Right renal cortex interstitium (tissue), 3 donors: ENCODE results near the gene PA2G4. TPM values are rescaled to one million over a fixed set of nuclear protein-coding genes. Genes with fewer than 3 reads are reported as not detected.
"Not testable (repeated sequence)": the region's sequence is repeated elsewhere in the genome, so short reads cannot be mapped to it uniquely, and the experiment has no call there.

Source experiments
- DNase-seq, 3 donors: peaks; one replicate each; pipeline ENCODE4 v3.0.0-alpha.2; 2013; ENCODE audit warnings: low read depth in 3 of 3, low spot score in 2 of 3
- polyA plus RNA-seq, 3 donors: library from polyadenylated mRNA; unstranded; fragments of 120-200 nt; gene quantifications; one replicate each; pipeline ENCODE4 v1.2.1, GENCODE V29; 2013; ENCODE audit not compliant: insufficient read length in 3 of 3

Gene PA2G4
- polyA plus RNA-seq, 3 donors = 171 to 177 (median 175) TPM

DNA sequence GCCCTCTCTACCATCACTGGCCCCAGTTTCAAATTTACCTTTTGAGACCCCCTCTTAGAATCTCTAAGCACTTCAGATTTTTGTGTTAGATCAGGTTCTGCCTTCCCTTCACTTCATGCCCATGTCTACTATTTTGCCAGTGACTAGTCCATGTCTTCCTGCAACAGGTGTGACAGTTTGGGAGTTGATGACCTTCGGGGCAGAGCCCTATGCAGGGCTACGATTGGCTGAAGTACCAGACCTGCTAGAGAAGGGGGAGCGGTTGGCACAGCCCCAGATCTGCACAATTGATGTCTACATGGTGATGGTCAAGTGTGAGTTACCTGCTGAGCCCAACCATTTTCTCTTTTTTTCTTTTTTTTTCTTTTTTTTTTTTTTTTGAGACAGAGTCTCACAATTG lies 5.8 kb upstream of the PA2G4 start:
- DNase-seq = no peak

DNA sequence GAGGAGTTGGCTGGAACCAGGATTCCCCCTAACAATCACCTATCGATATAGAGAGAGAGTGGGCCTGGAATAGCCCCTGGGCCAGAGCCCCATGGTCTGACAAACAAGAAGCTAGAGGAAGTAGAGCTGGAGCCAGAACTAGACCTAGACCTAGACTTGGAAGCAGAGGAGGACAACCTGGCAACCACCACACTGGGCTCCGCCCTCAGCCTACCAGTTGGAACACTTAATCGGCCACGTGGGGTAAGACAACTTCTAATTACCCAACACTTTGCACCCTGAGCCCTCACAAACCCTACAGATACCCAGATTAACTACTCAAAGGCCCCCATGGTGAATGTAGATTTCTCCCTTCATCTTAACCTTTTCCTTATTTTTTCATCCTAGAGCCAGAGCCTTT lies 4.6 kb upstream of the PA2G4 start:
- no peak for DNase-seq

DNA sequence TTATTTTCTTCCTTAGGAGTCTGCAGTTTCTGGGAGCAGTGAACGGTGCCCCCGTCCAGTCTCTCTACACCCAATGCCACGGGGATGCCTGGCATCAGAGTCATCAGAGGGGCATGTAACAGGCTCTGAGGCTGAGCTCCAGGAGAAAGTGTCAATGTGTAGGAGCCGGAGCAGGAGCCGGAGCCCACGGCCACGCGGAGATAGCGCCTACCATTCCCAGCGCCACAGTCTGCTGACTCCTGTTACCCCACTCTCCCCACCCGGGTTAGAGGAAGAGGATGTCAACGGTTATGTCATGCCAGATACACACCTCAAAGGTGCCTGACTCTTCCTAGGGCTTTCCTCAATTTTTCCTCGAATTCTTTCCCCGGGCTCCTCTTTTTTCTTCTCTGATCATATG lies 3.3 kb upstream of the PA2G4 start:
- DNase-seq = no peak

DNA sequence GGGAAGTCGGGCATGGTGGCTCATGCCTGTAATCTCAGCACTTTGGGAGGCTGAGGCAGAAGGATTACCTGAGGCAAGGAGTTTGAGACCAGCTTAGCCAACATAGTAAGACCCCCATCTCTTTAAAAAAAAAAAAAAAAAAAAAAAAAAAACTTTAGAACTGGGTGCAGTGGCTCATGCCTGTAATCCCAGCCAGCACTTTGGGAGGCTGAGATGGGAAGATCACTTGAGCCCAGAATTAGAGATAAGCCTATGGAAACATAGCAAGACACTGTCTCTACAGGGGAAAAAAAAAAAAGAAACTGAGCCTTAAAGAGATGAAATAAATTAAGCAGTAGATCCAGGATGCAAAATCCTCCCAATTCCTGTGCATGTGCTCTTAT lies 1.7 kb upstream of the PA2G4 start:
- DNase-seq = no peak

DNA sequence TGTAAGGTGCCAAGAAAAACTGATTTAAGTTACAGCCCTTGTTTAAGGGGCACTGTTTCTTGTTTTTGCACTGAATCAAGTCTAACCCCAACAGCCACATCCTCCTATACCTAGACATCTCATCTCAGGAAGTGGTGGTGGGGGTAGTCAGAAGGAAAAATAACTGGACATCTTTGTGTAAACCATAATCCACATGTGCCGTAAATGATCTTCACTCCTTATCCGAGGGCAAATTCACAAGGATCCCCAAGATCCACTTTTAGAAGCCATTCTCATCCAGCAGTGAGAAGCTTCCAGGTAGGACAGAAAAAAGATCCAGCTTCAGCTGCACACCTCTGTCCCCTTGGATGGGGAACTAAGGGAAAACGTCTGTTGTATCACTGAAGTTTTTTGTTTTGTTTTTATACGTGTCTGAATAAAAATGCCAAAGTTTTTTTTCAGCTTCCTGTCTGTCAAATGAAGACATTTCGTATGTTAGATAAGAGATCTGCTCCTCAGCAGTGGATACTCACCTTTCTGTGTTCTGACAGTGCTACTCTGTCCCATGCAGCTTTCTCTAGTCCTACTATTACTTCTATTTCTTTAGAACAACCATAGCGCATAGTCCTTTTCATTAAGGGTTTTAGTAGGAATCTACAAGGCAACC lies 1.2 kb upstream of the PA2G4 start:
- no peak for DNase-seq

DNA sequence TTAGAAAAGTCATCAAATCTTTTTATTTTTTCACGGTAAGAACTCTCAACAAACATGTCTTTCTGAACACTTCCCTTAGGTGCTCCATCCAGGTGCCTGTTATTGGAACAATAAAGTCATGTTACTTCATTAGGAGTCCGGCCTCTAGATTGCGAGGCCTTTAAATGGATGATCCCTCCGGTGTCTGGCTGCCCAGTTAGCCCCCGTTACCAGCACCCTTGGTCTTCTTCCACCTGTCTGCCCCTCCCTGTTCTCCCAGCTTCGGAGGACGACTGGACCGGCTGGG lies 593 bp upstream of the PA2G4 start:
- no peak for DNase-seq

DNA sequence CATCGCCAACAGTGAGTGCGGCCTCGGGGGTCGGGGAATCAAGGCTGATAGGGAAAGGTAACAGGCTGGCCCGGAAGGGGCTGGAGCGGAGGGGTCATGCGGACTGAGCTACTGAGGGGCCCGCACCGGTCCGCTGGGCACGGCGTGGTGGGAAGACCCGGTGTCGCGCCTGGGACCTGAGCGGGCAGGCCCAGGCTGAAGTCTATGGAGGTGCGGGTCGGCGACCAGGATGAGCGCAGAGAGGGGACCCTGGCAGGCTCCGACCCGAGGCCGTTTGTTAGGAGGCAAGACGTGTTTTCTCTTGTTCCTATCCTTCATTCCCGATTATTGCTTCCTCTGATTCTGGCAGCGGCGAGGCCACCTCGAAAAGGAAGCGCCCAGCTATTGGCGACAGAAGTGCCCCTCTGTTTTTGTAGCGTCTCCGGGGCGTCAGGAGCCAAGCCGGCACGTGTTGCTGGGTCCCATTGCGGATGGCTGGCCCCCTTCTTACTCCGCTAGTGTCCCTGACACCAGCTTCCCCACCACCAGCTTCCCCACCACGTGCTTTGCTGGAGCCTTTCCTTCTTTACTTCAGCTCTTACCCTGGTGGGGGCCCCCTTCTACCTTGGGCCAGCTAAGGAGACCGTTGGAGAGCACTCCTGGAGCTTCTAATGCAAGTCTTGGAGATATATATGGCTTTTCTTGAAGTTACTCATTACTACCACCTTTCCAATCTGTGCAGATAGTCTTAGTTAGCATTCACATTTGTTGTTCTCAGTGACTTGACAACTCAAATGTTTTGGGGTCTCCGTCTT lies 653 bp downstream of the PA2G4 start:
- no peak for DNase-seq

DNA sequence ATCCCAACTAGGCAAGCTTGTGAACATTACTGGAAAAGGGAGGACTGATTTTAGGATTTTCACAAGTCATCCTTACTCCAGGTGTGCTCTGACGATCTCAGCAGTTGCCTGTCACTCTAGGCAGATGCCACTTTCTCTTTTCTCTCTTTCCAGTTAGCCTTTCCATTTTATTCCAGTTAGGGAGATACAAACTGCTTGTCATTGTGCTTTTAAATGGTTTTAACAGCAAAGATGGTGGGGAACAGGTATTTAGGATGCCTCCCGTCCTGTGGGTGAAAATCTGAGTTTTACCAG lies 1.2 kb downstream of the PA2G4 start:
- DNase-seq = no peak

DNA sequence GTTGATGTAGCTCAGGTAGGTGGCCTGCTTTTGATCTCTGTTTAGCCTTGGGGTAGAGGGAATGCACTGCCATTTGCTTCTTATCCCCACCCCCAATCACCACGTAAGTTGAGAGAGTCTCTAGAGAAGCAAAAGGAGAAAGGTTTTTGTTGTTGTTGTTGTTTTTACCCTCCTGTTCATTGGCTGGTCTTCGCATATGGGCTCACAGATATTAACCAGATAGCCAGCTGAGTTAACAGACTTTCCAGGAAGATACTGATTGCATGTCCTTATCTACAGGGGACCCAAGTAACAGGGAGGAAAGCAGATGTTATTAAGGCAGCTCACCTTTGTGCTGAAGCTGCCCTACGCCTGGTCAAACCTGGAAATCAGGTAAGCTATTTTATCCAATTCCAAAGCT lies 2.9 kb downstream of the PA2G4 start:
- DNase-seq = no peak

DNA sequence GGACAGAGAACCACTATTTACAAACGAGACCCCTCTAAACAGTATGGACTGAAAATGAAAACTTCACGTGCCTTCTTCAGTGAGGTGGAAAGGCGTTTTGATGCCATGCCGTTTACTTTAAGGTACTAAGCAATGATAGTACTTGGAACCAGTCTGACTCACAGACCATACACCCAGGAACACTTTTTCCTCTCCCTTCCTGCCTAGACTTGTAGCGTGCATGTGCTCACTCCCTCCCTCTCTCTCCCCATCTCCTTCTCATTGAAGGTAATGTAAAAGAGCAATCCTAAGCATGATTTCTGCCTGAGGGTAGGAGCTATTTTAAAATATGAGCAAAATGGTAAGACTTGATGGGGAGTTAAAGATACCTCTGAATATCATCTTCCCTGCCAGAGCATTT lies 6.2 kb downstream of the PA2G4 start:
- no peak for DNase-seq

DNA sequence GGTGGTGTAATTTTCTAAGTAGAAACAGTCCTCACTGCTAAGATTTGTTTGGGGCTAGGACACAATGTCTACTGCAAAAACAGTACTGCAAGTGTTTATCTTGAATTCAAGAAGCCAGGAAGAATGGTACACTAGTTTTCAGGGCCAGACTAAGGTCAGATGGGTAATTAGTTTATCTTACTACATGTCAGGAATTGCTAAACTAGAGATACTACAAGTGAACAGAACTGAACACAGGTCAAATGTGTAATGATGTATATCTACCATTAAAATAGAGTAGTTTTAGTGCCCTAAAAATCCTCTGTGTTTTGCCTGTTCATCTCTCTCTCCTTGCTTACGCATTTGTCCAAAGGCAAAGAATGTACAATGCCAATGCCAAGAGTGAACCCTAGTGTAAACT lies 9.7 kb downstream of the PA2G4 start:
- DNase-seq = no peak

DNA sequence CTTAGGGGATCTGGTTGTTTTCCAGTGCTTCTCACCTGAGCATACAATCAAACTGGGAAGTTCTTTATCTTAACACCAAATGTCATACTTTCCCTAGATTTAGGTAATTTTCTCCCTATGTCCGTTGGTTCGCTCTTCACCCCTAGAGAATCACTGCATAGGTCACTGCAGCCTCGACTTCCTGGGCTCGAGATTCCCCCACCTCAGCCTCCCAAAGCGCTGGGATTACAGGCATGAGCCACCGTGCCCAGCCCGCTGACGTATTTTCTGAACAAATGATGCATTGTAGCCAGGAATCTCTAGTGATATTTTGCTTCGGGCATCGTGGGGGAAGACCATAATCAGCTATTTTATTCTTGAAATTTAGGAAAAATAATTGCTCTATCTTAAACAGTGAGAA lies 11.0 kb downstream of the PA2G4 start:
- no peak for DNase-seq

DNA sequence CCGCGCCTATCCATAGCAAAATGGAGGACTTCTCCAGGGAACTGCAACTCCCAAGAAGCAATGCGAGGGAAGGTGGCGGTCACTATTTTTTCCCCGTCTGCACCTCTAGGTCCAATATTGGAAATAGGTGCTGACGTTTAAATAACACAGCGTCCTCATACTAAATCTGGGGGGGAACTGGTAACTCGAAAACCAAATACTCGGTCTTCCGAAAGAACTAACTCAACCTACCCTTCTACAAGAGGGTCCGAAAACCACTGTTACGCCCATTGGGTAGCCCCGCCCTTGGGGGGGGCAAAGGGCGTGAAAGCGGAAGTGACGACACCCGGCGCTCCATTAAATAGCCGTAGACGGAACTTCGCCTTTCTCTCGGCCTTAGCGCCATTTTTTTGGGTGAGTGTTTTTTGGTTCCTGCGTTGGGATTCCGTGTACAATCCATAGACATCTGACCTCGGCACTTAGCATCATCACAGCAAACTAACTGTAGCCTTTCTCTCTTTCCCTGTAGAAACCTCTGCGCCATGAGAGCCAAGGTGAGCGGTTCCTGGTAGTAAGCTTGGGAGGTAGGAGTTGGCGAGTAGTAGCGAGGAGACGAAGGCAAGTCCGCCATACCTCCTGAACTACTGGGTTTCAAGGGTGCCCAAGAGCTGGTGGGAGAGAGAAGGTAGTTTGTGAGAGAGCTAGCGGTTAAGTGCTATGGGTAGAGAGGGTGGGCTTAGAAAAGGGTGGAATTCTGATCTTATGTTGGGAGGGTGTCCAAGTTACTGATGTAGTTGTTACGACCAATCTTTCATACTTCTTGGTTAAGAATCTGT lies 12.1 kb downstream of the PA2G4 start, which contains the start of gene RPL41:
Gene RPL41, plus strand, starts transcription at position 367 of the 815 bp plus-strand sequence.
- DNase-seq = peak; percentile 96 to 99 (median 97)

DNA sequence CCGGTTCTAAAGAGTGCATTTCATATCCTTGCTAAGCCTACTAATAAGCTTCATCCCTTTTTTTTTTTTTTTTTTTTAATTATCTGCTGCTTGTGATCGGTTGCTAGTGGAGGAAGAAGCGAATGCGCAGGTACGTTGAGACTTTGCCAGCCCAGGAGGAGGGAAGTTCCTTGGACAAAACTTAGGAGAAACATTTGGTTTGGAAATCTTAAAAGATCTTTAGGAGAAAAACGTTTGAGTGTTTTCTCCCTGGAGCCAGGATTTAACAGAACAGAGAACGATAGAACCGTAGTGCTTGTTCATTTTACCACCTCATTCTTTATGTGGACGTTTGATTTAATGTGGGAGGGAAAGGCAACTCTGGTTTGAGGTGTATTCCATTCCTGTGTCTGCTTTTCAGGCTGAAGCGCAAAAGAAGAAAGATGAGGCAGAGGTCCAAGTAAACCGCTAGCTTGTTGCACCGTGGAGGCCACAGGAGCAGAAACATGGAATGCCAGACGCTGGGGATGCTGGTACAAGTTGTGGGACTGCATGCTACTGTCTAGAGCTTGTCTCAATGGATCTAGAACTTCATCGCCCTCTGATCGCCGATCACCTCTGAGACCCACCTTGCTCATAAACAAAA lies 12.8 kb downstream of the PA2G4 start:
- DNase-seq = not testable (repeated sequence)

DNA sequence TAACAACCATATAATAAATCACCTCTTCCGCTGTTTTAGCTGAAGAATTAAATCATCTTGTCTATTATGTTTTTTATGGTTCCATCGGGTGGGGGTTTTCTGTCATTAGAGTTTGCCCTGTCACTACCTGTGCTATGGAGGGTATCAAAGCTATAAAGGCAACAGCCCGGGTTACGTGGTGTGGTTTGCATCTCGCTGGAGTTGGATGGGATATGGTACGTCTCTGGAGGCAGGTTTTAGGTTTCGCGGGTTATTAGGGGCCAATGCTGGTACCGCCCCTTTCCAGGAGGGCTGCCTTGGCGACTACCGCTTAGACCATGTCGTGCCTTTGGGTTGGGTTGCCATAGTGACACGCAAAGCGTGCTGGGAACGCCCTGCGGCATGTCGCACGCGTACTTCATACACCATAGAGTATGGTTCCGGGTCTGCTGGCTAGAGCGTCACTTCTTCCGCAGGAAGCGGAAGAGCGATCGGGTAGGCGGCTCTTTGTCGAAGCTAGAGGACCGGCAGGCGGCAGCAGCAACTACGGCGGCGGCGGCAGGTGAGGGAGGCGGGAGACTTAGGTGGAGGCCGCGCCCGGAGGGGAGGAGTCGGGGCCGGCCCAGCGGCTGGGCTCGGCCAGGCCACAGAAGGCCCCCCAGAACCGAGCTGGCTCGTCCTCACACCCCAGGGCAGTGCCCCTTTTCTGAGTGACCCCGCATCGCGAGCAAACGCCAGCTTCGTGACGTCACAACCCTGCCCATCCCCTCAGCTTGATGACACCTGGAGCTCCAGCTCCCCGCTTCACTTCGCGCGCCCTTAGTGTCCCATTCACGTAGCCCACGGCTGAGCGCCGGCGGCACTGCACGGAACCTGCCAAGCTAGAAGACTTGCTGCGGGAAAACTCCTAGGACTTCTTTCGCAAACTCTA lies 13.7 kb downstream of the PA2G4 start, which contains the start of gene ZC3H10:
Gene ZC3H10, plus strand, starts transcription at position 489 of the 910 bp plus-strand sequence. CDS start 2,297 bp downstream, outside the sequence.
- DNase-seq = peak; percentile 99

DNA sequence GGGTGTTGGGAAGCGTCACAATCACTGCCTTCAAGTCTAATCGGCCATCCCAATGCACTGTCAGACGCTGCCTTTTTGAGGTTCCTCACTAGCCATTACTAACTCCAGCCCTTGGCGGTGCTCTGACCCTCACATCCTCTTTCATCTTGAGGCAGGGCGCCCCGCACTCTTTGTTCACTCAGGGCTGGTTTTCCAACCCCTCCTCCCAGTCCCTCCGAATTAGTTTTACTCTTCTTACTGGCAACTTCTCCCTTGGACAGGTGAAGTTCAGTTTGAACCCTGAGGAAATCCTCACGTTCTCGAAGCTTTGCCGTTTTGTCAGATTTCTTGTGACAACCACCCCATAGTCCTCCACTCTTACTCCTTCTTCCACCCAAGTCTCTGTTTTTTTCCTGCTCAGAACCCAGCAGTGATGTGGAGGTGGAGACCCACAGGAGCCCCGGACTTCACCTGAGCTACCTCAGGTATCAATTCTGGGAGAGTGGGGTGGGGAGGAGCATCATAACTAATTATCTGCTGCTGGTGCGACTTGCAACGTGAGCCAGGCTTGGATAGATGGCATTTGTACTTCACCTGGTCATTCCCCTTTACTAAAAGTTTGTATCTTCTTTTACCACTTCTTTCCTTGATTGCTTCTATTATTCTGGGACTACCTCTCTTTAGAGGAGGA lies 14.5 kb downstream of the PA2G4 start:
- DNase-seq = no peak

DNA sequence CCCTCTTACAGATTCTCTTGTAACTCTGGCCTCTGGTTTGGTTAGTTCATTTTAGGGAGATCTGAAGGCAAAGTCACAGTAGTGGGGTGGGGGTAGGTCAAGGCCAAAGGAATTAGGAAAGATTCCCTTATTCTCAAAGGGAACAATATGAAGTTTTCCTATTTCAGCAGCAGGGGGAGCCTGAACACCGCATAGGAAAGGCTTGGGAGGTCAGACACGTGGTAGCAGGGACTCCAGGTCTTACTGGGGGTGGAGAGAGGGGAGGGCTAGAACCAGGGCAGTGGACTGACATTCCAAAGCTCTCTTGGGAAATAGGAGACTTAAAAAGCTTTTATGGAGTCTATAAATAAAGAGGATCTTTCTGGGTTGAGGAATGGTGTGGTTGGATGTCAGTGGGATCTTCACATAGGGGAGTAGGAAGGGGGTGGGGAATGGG lies 15.0 kb downstream of the PA2G4 start:
- no peak for DNase-seq

DNA sequence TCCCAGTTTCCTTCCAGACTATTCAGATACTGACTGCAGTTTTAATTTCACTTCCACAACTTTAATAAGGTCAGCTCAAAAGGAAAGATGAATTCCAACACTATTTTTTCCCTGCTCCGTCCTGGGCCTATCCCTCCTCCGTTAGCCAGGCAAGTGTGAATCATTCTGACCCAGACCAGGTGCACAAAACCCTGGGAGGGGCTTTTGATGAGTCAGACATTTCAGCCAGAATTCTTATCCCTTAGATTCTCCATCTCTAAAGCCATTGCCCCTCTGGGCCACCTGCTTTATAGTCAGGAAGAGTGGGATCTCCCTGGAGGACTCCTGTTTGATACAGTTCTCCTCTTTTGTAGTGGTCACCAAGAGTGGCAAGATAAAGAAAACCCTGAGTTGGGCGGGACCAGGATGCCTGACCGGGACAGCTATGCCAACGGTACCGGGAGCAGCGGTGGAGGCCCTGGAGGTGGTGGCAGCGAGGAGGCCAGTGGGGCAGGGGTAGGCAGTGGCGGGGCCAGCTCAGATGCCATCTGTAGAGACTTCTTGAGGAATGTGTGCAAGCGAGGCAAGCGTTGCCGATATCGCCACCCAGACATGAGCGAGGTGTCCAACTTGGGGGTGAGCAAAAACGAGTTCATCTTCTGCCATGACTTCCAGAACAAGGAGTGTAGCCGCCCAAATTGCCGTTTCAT lies 15.9 kb downstream of the PA2G4 start:
- no peak for DNase-seq

DNA sequence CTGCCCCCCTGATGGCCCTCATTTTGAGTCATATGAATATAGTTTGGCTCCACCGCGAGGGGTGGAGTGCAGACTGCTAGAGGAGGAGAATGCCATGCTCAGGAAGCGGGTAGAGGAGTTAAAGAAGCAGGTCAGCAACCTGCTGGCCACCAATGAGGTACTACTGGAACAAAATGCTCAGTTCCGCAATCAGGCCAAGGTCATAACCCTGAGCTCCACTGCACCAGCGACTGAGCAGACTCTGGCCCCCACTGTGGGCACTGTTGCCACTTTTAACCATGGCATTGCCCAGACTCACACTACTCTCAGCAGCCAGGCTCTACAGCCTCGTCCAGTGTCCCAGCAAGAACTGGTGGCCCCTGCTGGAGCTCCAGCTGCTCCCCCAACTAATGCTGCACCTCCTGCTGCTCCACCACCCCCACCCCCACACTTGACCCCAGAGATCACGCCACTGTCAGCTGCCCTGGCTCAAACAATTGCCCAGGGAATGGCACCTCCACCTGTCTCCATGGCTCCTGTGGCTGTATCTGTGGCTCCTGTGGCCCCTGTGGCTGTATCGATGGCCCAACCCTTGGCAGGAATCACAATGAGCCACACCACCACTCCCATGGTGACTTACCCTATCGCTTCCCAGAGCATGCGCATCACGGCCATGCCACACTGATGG lies 17.0 kb downstream of the PA2G4 start:
- DNase-seq = no peak
